HG02943 (cell line): Measurements from ENCODE around the gene C16orf90.
"Not testable (repeated sequence)": the region's sequence is repeated elsewhere in the genome, so short reads cannot be mapped to it uniquely, and the experiment has no call there.

Experiments used
- ATAC-seq: cut with Tn5 transposase; IDR thresholded peaks from one replicate; pipeline ENCODE4 v1.9.1; 2021; ENCODE audit warnings: mild to moderate bottlenecking, low read depth, moderate library complexity; ENCODE audit not compliant: unreplicated experiment

Gene C16orf90

GRCh38 chr16:3513892-3514583 is 18.7 kb upstream of the C16orf90 start:
- ATAC-seq: no peak

GRCh38 chr16:3511286-3512180 is 16.2 kb upstream of the C16orf90 start:
- ATAC-seq: no peak

- ATAC-seq: no peak
These were observed 15.1 kb upstream of the C16orf90 start for GRCh38 chr16:3510416-3510815.

GRCh38 chr16:3509470-3509928 is 14.2 kb upstream of the C16orf90 start:
- no peak for ATAC-seq

- no peak for ATAC-seq
These were observed 13.4 kb upstream of the C16orf90 start for GRCh38 chr16:3508736-3509135.

- ATAC-seq: no peak
These were observed 8.2 kb upstream of the C16orf90 start for GRCh38 chr16:3503523-3503922.

- ATAC-seq: no peak
These were observed 6.6 kb upstream of the C16orf90 start for GRCh38 chr16:3501783-3502400.

- ATAC-seq: not testable (repeated sequence)
These were observed 6.1 kb upstream of the C16orf90 start for GRCh38 chr16:3501412-3501761.

- ATAC-seq: no peak
These were observed 3.7 kb upstream of the C16orf90 start for GRCh38 chr16:3498988-3499387.

- no peak for ATAC-seq
These were observed 2.5 kb upstream of the C16orf90 start for GRCh38 chr16:3497771-3498170.

GRCh38 chr16:3496386-3496785 is 1.1 kb upstream of the C16orf90 start:
- no peak for ATAC-seq

GRCh38 chr16:3494386-3494973 is 809 bp downstream of the C16orf90 start:
- no peak for ATAC-seq

- no peak for ATAC-seq
These were observed 2.9 kb downstream of the C16orf90 start for GRCh38 chr16:3492356-3492755.

GRCh38 chr16:3490911-3491629 is 4.2 kb downstream of the C16orf90 start:
- no peak for ATAC-seq

GRCh38 chr16:3488801-3489200 is 6.5 kb downstream of the C16orf90 start:
- ATAC-seq: no peak

- ATAC-seq: no peak
These were observed 7.5 kb downstream of the C16orf90 start for GRCh38 chr16:3487521-3488410.

GRCh38 chr16:3486506-3487215 is 8.6 kb downstream of the C16orf90 start:
- no peak for ATAC-seq

GRCh38 chr16:3485821-3486505 is 9.3 kb downstream of the C16orf90 start:
- no peak for ATAC-seq
